ENCODE results near the gene IFT52.

- TF ChIP-seq POLR2AphosphoS5 (IDR thresholded peaks at IDR 0.05; ENCODE audit: borderline replicate concordance, low read depth, low read length) (no peak), EZH2 (IDR thresholded peaks at IDR 0.05) (no peak), FOXP2 (optimal IDR thresholded peaks at IDR 0.05; ENCODE audit: control extremely low read depth, extremely low read length, insufficient read depth) (no peak)
These were observed 12.4 kb downstream of the IFT52 start for GRCh38 chr20:43603124-43603523.

Measured in SK-N-MC (cell line).